Measurements from ENCODE around the gene MASP1.
A peak's percentile ranks its signal among the peaks of the same experiment; 100 is the strongest.
"Not testable (repeated sequence)": the region's sequence is repeated elsewhere in the genome, so short reads cannot be mapped to it uniquely, and the experiment has no call there.

MASP1 gene

DNA sequence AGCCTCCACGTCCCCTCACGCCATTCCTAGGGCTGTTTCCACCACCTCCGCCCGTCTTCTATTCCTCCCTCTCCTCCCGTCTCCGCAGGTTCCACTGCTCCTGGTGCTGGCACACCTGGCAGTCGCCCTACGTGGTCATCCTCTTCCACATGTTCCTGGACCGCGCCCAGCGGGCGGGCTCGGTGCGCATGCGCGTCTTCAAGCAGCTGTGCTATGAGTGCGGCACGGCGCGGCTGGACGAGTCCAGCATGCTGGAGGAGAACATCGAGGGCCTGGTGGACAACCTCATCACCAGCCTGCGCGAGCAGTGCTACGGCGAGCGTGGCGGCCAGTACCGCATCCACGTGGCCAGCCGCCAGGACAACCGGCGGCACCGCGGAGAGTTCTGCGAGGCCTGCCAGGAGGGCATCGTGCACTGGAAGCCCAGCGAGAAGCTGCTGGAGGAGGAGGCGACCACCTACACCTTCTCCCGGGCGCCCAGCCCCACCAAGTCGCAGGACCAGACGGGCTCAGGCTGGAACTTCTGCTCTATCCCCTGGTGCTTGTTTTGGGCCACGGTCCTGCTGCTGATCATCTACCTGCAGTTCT is 92.0 kb downstream of the MASP1 start:
- not testable (repeated sequence) for H2BK5ac ChIP-seq (ENCODE audit: low read depth, low read length, poor library complexity); H3K23ac ChIP-seq (ENCODE audit: low read length); H2AFZ ChIP-seq (ENCODE audit: insufficient read depth, low read length, poor library complexity); H3K36me3 ChIP-seq (ENCODE audit: control insufficient read depth in 1 of 2, insufficient read depth in 2 of 2, low read length in 2 of 2); H3K79me2 ChIP-seq (ENCODE audit: control insufficient read depth, insufficient read depth, low read length, poor library complexity); H2AK5ac ChIP-seq (ENCODE audit: low read length); H3K4ac ChIP-seq (ENCODE audit: low read depth, low read length); H3K27ac ChIP-seq (ENCODE audit: low read depth, low read length); H3K79me1 ChIP-seq (ENCODE audit: low read length); H4K8ac ChIP-seq (ENCODE audit: low read depth, low read length); H3K14ac ChIP-seq (ENCODE audit: low read length); H2BK12ac ChIP-seq (ENCODE audit: low read length); H4K91ac ChIP-seq (ENCODE audit: low read depth, low read length); DNase-seq; H3K9me3 ChIP-seq (ENCODE audit: insufficient read depth, low read depth, low read length); H3K27me3 ChIP-seq (ENCODE audit: insufficient read depth, low read length); H3K4me1 ChIP-seq (ENCODE audit: control insufficient read depth in 1 of 2, insufficient read depth in 2 of 2, low read length in 2 of 2); H2BK120ac ChIP-seq (ENCODE audit: insufficient read depth, low read length, poor library complexity); H3K18ac ChIP-seq (ENCODE audit: low read length); H4K12ac ChIP-seq (ENCODE audit: low read depth, low read length); H3K4me3 ChIP-seq (ENCODE audit: low read depth, low read length); H3K4me2 ChIP-seq (ENCODE audit: low read length); H3K9ac ChIP-seq (ENCODE audit: low read length)
- WGBS (ENCODE audit: extremely low coverage, insufficient coverage, insufficient read length), result no CpG with 5 or more reads among the region's 44 CpGs

DNA sequence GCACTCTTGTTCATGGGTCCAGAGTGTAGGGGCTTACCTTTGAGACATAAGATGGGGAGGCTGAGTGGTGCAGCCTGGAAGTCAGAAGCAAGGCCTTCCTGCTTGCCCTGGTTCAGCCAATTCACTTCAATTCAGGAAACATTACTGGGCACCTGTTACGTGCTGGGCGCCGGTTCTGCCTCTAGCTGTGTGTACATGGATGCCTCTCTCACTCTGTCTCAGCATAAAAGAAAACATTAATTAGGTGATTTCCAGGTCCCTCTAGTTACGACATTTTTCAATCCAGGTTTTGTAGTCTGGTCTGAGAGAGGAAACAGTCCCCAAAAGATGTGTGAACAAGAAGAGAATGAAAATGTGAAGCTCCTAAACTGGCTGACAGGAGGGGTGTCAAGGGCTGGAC is 93.0 kb downstream of the MASP1 start:
- H3K79me2 ChIP-seq (ENCODE audit: control insufficient read depth, insufficient read depth, low read length, poor library complexity), result no peaks in the 10 kb centered on the region

DNA sequence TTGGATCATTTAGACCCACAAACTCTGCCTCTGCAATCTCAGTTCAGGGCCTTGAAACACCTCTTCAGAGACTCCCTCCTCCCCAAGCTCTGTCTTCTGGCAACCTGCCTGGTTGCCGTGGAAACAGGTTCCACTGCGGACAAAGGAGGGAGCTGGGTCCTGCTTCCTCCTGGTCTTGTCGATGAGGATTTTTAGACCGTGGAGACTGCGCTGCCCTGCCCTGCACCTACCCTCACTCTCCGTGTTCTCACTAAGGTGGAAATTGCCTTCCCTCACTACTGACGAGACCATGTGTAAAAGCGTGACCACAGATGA is 94.2 kb downstream of the MASP1 start, which contains the start of gene RTP1:
TSS of gene RTP1 (plus strand) at position 152 of the 315 bp plus-strand sequence. CDS start at position 182, 30 bp downstream.
- H3K9ac ChIP-seq (ENCODE audit: low read length), result no peak within 1 kb of the TSS
- no peak within 1 kb of the TSS for H4K91ac ChIP-seq (ENCODE audit: low read depth, low read length)
- H2BK120ac ChIP-seq (ENCODE audit: insufficient read depth, low read length, poor library complexity), result no peak within 1 kb of the TSS
- H4K8ac ChIP-seq (ENCODE audit: low read depth, low read length), result no peak within 1 kb of the TSS
- H3K9me3 ChIP-seq (ENCODE audit: insufficient read depth, low read depth, low read length), result peaks cover 5% of the 10 kb centered on the region
- no peak within 1 kb of the TSS for H3K18ac ChIP-seq (ENCODE audit: low read length)
- H2BK12ac ChIP-seq (ENCODE audit: low read length), result no peak within 1 kb of the TSS
- no CpG with 5 or more reads among the region's 8 CpGs for WGBS (ENCODE audit: extremely low coverage, insufficient coverage, insufficient read length)
- H3K14ac ChIP-seq (ENCODE audit: low read length), result no peak within 1 kb of the TSS
- H3K4ac ChIP-seq (ENCODE audit: low read depth, low read length), result no peak within 1 kb of the TSS
- H3K79me2 ChIP-seq (ENCODE audit: control insufficient read depth, insufficient read depth, low read length, poor library complexity), result no peaks in the 10 kb centered on the region
- H3K36me3 ChIP-seq (ENCODE audit: control insufficient read depth in 1 of 2, insufficient read depth in 2 of 2, low read length in 2 of 2), result no peaks in the 10 kb centered on the region
- no peak within 1 kb of the TSS for H2BK5ac ChIP-seq (ENCODE audit: low read depth, low read length, poor library complexity)
- H2AFZ ChIP-seq (ENCODE audit: insufficient read depth, low read length, poor library complexity), result no peak within 1 kb of the TSS
- H3K4me3 ChIP-seq (ENCODE audit: low read depth, low read length), result no peak within 1 kb of the TSS
- no peaks in the 10 kb centered on the region for H3K79me1 ChIP-seq (ENCODE audit: low read length)
- H3K4me1 ChIP-seq (ENCODE audit: control insufficient read depth in 1 of 2, insufficient read depth in 2 of 2, low read length in 2 of 2), result no peaks in the 10 kb centered on the region
- H3K4me2 ChIP-seq (ENCODE audit: low read length), result no peak within 1 kb of the TSS
- no peaks in the 10 kb centered on the region for H3K27me3 ChIP-seq (ENCODE audit: insufficient read depth, low read length)
- H4K12ac ChIP-seq (ENCODE audit: low read depth, low read length), result no peak within 1 kb of the TSS
- H2AK5ac ChIP-seq (ENCODE audit: low read length), result no peak within 1 kb of the TSS
- H3K27ac ChIP-seq (ENCODE audit: low read depth, low read length), result no peak within 1 kb of the TSS
- H3K23ac ChIP-seq (ENCODE audit: low read length), result no peak within 1 kb of the TSS
- no peak for DNase-seq

More for the DNA sequence above, 93.0 kb downstream of the MASP1 start:
- no peak overlapping the region for H2BK12ac ChIP-seq (ENCODE audit: low read length)
- H3K79me1 ChIP-seq (ENCODE audit: low read length), result no peaks in the 10 kb centered on the region
- H2BK120ac ChIP-seq (ENCODE audit: insufficient read depth, low read length, poor library complexity), result no peak overlapping the region
- no peak overlapping the region for H2BK5ac ChIP-seq (ENCODE audit: low read depth, low read length, poor library complexity)
- no peak overlapping the region for H2AFZ ChIP-seq (ENCODE audit: insufficient read depth, low read length, poor library complexity)
- H3K4me2 ChIP-seq (ENCODE audit: low read length), result no peak overlapping the region
- no peak overlapping the region for H3K18ac ChIP-seq (ENCODE audit: low read length)
- no peak overlapping the region for H3K27ac ChIP-seq (ENCODE audit: low read depth, low read length)
- H3K4ac ChIP-seq (ENCODE audit: low read depth, low read length), result no peak overlapping the region
- no CpG with 5 or more reads among the region's 4 CpGs for WGBS (ENCODE audit: extremely low coverage, insufficient coverage, insufficient read length)
- H4K8ac ChIP-seq (ENCODE audit: low read depth, low read length), result no peak overlapping the region
- no peak overlapping the region for H3K23ac ChIP-seq (ENCODE audit: low read length)
- H4K91ac ChIP-seq (ENCODE audit: low read depth, low read length), result no peak overlapping the region
- H3K27me3 ChIP-seq (ENCODE audit: insufficient read depth, low read length), result no peaks in the 10 kb centered on the region
- H2AK5ac ChIP-seq (ENCODE audit: low read length), result no peak overlapping the region
- peaks cover 5% of the 10 kb centered on the region for H3K9me3 ChIP-seq (ENCODE audit: insufficient read depth, low read depth, low read length)
- no peak overlapping the region for H3K4me3 ChIP-seq (ENCODE audit: low read depth, low read length)
- H3K4me1 ChIP-seq (ENCODE audit: control insufficient read depth in 1 of 2, insufficient read depth in 2 of 2, low read length in 2 of 2), result no peaks in the 10 kb centered on the region
- no peak for DNase-seq
- no peak overlapping the region for H4K12ac ChIP-seq (ENCODE audit: low read depth, low read length)
- H3K9ac ChIP-seq (ENCODE audit: low read length), result no peak overlapping the region
- H3K36me3 ChIP-seq (ENCODE audit: control insufficient read depth in 1 of 2, insufficient read depth in 2 of 2, low read length in 2 of 2), result no peaks in the 10 kb centered on the region
- no peak overlapping the region for H3K14ac ChIP-seq (ENCODE audit: low read length)

DNA sequence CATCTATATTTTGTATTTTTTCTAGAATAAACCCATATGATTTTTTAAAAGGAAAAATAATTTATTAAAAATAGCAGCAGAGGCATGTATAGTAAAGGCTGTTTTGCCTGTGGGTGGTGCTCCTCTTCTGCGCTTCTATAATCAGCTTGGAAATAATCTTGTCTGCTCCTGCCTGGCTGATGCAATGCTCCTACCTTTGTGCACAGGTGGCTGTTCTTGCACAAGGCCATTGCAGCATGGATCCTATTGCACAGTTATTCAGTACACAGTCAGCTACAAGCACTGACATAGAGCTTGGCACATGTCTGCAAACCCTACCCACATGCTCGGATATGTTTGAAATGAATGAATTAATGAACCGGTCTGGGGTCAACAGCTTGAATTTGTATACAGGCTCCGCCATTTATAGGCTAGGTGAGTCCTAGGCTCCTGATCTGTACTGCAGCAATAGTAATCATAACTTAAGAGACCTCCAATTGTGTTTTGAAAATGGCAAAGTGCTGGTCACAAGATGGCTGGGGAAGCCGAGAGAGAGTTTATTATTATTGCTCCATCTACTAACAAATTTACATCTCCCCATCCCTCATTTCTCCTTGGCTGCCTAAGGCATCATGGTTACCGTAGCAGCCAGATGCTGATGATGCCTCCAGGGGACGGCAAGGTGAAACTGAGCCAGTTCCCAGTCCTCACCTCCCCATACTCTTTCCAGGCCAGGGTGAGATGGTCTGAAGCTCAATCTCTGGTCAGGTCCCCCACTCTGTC is 94.8 kb downstream of the MASP1 start:
- H3K9ac ChIP-seq (ENCODE audit: low read length), result no peak overlapping the region
- no peak overlapping the region for H4K91ac ChIP-seq (ENCODE audit: low read depth, low read length)
- no peak overlapping the region for H2AFZ ChIP-seq (ENCODE audit: insufficient read depth, low read length, poor library complexity)
- no peak overlapping the region for H3K18ac ChIP-seq (ENCODE audit: low read length)
- WGBS (ENCODE audit: extremely low coverage, insufficient coverage, insufficient read length), result no CpG with 5 or more reads among the region's 7 CpGs
- H4K8ac ChIP-seq (ENCODE audit: low read depth, low read length), result no peak overlapping the region
- H2BK120ac ChIP-seq (ENCODE audit: insufficient read depth, low read length, poor library complexity), result no peak overlapping the region
- no peak overlapping the region for H2BK5ac ChIP-seq (ENCODE audit: low read depth, low read length, poor library complexity)
- no peak overlapping the region for H3K4me2 ChIP-seq (ENCODE audit: low read length)
- no peak overlapping the region for H4K12ac ChIP-seq (ENCODE audit: low read depth, low read length)
- H3K4me1 ChIP-seq (ENCODE audit: control insufficient read depth in 1 of 2, insufficient read depth in 2 of 2, low read length in 2 of 2), result no peaks in the 10 kb centered on the region
- no peak overlapping the region for H2BK12ac ChIP-seq (ENCODE audit: low read length)
- H3K14ac ChIP-seq (ENCODE audit: low read length), result no peak overlapping the region
- peaks cover 5% of the 10 kb centered on the region for H3K9me3 ChIP-seq (ENCODE audit: insufficient read depth, low read depth, low read length)
- H3K27me3 ChIP-seq (ENCODE audit: insufficient read depth, low read length), result no peaks in the 10 kb centered on the region
- no peaks in the 10 kb centered on the region for H3K79me1 ChIP-seq (ENCODE audit: low read length)
- H3K27ac ChIP-seq (ENCODE audit: low read depth, low read length), result no peak overlapping the region
- no peak overlapping the region for H3K4ac ChIP-seq (ENCODE audit: low read depth, low read length)
- no peak overlapping the region for H3K23ac ChIP-seq (ENCODE audit: low read length)
- H2AK5ac ChIP-seq (ENCODE audit: low read length), result no peak overlapping the region
- H3K36me3 ChIP-seq (ENCODE audit: control insufficient read depth in 1 of 2, insufficient read depth in 2 of 2, low read length in 2 of 2), result no peaks in the 10 kb centered on the region
- no peaks in the 10 kb centered on the region for H3K79me2 ChIP-seq (ENCODE audit: control insufficient read depth, insufficient read depth, low read length, poor library complexity)
- no peak overlapping the region for H3K4me3 ChIP-seq (ENCODE audit: low read depth, low read length)
- DNase-seq, result peak; percentile 25 to 52
